Subcutaneous adipose tissue (tissue), 4 donors: ENCODE data around the gene THTPA. TPM values are rescaled to one million over a fixed set of nuclear protein-coding genes. Genes with fewer than 3 reads are reported as not detected.

ENCODE experiments used
- total RNA-seq, 4 donors: library from RNA; depleted of rRNA; stranded (reverse); fragments of >200 nt; gene quantifications; one replicate each; pipeline ENCODE4 v1.1.0, GENCODE V29; 2016
- TF ChIP-seq, protein P1 (sequence below): fragments of 450-650 bp; IDR thresholded peaks from one replicate; pipeline ENCODE4 v1.5.1; 2016; ENCODE audit warnings: low read depth, mild to moderate bottlenecking, control low read depth, antibody characterized with exemption, moderate library complexity

THTPA gene
- total RNA-seq, 4 donors from 2014 or later = 6.7 to 23.2 (median 18.4) TPM

DNA sequence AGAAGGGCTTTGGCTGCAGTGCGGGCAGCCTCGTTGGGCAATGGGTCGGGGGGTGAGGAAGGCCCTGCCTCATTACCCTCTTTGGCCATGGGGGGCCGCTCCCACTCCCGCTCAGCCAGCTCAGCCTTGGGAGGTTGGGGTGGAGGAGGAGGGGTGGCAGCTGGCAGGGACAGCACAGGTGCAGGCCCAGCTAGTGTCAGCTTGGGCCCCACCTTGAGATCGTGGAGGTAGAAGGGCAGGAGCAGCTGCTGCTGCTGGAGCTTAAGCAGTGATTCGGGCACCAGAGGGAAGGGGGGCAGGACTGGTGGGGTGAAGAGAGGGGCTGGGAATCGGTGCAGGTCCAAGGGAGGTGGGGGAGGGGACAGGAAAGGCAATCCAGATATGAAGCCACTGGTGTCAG is 30.5 kb upstream of the THTPA start:
- TF ChIP-seq, protein P1, sequence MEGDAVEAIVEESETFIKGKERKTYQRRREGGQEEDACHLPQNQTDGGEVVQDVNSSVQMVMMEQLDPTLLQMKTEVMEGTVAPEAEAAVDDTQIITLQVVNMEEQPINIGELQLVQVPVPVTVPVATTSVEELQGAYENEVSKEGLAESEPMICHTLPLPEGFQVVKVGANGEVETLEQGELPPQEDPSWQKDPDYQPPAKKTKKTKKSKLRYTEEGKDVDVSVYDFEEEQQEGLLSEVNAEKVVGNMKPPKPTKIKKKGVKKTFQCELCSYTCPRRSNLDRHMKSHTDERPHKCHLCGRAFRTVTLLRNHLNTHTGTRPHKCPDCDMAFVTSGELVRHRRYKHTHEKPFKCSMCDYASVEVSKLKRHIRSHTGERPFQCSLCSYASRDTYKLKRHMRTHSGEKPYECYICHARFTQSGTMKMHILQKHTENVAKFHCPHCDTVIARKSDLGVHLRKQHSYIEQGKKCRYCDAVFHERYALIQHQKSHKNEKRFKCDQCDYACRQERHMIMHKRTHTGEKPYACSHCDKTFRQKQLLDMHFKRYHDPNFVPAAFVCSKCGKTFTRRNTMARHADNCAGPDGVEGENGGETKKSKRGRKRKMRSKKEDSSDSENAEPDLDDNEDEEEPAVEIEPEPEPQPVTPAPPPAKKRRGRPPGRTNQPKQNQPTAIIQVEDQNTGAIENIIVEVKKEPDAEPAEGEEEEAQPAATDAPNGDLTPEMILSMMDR = no peak

DNA sequence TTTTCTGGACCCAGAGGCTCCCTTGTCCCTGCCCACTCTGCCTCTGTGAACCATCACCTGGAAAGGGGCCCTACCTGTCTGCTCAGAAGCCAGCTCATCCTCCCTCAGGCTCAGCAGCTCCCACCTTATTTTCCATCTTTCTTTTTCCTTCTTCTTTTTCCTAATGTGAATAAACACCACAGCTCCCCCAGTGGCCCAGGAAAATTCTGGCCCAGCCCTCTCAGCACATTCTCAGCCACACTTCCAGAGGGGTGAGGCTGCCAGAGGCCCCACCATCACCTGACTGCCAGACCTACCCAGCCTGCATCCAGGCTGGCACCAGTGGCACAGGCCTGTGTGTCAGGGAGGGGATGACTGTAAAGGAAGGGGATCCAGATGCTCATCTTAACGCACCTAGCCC is 27.5 kb upstream of the THTPA start:
- TF ChIP-seq, protein P1 = no peak

DNA sequence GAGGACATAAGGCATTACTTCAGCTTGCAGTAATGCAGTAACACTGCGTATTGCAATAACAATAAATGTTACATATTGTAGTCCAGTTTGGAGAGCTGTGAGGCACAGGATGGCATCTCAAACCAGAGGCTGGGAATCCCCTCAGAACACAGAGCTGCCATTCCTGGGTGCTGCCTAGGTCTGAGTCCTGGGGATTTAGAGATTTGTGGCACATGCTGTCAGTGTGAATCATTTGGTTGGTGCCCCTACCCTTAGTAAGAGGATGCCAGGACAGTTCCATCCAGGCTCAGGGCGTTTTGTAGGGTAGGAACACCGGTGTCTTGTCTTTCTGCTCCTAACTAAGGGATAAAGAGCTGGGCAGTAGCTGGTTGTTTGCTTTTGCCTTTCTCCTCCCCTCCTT is 27.1 kb upstream of the THTPA start:
- TF ChIP-seq, protein P1 = no peak

DNA sequence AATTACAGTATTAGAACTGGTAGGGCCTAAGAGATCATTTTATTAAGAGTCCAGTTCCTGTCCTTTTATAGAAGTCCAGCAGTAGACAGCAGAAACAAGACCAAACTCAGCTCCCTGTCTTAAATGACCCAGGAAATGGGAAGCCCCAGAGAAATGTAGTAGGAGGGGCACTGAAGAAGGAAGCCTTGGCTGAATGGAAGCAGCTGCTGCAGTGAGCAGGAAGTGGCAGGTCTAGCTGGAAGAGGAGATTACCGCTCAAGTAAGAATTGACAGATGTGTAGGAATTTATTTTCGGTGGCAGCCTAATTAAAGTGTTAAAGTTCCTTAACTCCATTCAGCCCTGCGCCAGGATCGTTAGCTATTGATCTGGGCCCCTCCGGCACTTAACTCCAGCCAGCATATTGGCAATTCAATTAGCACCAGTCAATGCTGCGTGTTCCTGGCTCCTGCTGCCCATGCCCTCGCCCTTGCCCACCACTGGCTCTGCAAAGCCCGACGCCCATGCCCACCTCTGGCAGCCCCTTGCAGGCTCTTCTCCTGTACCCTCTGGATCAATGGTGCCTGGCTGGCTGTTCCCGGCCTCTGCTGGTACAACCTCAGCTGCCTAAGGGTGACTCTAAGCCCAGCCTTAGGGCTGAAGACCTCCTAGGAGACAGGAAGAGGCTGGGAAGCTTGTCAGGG is 25.6 kb upstream of the THTPA start:
- TF ChIP-seq, protein P1 = no peak

DNA sequence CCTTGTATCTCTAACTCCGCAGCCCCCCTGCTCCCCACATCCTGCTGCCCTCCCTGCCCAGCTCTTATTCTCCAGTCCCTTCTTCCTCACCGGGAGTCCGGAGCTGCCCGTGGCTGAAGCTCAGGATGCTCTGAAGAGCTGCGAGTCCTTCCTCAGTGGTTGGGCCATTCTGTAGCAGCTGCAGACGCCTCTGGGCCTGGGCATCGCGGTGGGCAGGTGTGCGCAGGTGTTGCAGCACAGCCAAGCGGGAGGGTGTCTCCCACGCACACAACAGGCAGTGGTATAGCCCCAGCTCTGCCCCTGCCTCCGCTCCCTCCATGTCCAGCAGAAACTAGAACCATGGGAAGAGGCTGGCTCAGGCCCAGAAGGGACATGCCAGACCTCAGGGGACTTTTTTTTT is 24.7 kb upstream of the THTPA start:
- TF ChIP-seq, protein P1 = no peak

DNA sequence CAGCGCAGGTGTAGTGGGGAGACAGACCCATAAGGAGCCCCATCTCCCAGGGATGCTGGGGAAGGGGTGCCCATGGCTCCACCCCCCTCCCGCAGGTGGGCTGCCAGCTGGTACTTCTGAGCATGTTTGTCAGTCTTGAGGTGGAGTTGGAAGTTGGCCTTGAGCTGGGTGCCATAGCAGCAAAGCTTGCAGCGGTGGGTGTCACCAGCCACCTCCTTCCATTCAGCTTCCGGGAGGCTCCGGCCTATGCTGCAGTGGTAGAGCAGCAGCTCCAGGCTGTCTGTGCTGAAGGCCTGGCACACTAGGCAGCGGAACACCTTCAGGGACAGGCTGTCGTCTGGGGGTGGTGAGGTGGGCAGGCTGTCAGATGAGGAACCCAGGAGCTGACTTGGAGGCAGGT is 23.4 kb upstream of the THTPA start:
- TF ChIP-seq, protein P1 = no peak

DNA sequence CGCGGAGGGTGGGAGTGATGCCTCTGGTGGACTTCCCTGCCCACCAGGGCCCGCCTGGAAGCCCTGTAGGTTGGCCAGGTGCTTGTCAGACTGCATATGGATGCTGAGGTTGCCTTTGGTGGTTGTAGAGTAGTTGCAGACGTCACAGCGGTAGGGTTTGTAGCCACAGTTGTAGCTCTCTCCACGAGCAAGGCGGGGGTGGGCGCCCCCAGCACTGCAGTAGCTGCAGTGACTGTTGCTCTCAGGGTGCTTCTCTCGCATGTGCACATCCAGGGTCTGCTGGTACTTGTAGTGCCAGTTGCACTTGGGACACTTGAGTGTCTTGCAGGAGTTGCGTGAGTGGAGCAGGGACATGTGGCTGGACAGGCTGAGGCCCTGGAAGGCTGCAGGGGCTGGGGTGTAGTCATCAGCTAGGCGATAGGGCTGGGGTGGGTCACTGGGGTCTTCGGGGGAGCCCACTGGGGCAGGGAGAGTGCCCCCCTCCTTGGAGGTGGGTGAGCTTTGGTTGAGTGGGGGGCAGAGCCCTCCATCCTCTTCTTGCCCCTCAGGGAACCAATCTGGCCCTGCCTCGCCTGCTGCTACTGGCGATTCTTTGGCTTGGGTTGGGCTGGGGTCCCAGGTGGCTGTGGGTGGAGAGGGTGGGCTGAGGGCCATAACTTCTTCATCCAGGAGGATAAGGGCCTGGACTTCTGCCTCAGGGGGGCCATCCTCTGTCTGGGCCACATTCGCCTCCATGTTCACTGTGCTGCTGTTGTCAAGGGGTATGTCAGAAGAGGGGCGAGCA is 22.2 kb upstream of the THTPA start:
- TF ChIP-seq, protein P1 = no peak
